ENCODE measurements around the gene RNU1-3. TPM values are rescaled to one million over a fixed set of nuclear protein-coding genes. Genes with fewer than 3 reads are reported as not detected.
"Not testable (repeated sequence)": the region's sequence is repeated elsewhere in the genome, so short reads cannot be mapped to it uniquely, and the experiment has no call there.

Gene RNU1-3
- total RNA-seq, 1 donor from 2014 or later, result 2,859 TPM

DNA sequence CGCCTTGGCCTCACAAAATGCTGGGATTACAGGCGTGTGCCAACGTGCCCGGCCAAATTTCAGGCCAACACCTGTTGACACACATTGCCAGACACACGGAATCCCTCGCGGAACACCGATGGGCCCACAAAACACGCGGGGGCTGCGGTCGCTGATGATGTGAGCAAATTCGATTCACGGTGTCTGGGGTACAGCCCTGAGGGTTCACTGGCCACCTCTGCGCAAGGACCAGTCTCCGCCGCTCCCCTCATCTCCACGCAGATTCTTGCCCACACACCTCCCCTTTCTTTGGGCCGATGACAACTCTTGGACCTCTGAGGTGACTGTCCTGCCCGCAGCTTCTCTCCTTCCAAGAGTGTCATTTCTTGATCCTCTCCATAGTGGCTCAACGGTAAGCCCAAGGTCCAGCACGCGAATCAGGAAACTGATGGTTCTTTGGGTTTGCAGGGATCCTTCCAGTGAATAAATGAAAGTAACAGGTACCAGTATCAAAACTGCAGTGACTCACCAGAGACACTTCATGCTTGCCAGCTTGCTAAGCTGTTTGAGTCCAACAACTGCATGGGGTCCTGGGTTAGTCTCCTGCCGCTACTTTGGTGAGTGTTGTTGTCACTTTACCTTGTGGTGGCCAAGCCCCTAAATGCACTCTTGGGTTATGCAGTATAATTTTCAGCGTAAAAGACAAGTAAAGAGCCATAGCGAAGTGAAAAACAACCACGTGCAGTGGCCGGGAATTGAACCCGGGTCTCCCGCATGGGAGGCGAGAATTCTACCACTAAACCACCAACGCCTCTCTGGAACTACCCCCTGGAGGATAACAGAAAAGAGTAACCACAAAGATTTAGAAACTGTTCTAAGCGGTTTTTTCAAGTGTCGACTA, 11.0 kb upstream of the RNU1-3 start:
- peaks cover 29% of the 10 kb centered on the region for H3K27me3 Mint-ChIP-seq (ENCODE audit: unreplicated experiment)
- no peak overlapping the region for H3K27ac Mint-ChIP-seq (ENCODE audit: unreplicated experiment)
- H3K4me1 Mint-ChIP-seq (ENCODE audit: unreplicated experiment), result no peaks in the 10 kb centered on the region
- H3K4me3 Mint-ChIP-seq (ENCODE audit: unreplicated experiment), result no peak overlapping the region
- DNase-seq (ENCODE audit: extremely low spot score, unreplicated experiment), result no peak
- H3K36me3 Mint-ChIP-seq (ENCODE audit: unreplicated experiment), result no peaks in the 10 kb centered on the region
- TF ChIP-seq, protein P1, sequence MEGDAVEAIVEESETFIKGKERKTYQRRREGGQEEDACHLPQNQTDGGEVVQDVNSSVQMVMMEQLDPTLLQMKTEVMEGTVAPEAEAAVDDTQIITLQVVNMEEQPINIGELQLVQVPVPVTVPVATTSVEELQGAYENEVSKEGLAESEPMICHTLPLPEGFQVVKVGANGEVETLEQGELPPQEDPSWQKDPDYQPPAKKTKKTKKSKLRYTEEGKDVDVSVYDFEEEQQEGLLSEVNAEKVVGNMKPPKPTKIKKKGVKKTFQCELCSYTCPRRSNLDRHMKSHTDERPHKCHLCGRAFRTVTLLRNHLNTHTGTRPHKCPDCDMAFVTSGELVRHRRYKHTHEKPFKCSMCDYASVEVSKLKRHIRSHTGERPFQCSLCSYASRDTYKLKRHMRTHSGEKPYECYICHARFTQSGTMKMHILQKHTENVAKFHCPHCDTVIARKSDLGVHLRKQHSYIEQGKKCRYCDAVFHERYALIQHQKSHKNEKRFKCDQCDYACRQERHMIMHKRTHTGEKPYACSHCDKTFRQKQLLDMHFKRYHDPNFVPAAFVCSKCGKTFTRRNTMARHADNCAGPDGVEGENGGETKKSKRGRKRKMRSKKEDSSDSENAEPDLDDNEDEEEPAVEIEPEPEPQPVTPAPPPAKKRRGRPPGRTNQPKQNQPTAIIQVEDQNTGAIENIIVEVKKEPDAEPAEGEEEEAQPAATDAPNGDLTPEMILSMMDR (IDR thresholded peaks at IDR 0.05), result no peak
- H3K9me3 Mint-ChIP-seq (ENCODE audit: unreplicated experiment), result no peaks in the 10 kb centered on the region

DNA sequence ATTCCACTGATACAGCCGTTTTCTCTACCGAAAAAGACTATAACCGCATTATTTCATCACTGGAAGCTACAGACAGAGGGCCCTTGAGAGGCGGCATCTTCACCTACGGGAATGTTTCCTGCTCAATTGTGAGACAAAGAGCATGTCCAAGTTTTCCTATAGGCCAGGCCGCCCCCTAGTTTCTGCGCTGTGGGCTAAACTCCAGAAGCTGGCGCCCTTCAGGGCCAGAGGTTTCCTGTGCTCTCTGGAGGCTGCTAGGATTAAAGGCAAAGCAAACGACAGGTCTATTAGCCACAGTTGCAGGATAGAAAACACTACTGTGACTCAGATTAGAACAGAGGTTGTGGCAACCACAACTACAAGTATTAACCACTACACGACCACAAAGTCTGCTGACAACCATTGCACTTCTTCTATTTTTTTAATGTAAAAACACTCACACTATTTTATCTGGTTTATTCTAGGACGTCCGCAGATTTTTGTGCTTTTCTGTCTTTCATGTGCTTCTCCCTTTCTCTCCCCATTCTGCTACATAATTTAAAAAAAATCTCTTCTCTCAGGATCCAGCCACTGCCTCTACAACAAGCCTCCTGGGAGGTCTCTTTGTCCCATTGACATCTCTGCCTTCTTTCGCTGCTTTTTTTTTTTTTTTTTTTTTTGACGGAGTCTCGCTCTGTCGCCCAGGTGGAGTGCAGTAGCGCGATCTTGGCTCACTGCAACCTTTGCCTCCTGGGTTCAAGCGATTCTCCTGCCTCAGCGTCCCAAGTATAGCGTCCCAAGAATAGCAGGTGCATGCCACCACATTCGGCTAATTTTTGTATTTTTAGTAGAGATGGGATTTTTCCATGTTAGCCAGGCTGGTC, 10.1 kb upstream of the RNU1-3 start:
- DNase-seq (ENCODE audit: extremely low spot score, unreplicated experiment); H3K4me1 Mint-ChIP-seq (ENCODE audit: unreplicated experiment); H3K36me3 Mint-ChIP-seq (ENCODE audit: unreplicated experiment); H3K9me3 Mint-ChIP-seq (ENCODE audit: unreplicated experiment); H3K27ac Mint-ChIP-seq (ENCODE audit: unreplicated experiment); H3K4me3 Mint-ChIP-seq (ENCODE audit: unreplicated experiment): not testable (repeated sequence)
- H3K27me3 Mint-ChIP-seq (ENCODE audit: unreplicated experiment), result peaks cover 29% of the 10 kb centered on the region

DNA sequence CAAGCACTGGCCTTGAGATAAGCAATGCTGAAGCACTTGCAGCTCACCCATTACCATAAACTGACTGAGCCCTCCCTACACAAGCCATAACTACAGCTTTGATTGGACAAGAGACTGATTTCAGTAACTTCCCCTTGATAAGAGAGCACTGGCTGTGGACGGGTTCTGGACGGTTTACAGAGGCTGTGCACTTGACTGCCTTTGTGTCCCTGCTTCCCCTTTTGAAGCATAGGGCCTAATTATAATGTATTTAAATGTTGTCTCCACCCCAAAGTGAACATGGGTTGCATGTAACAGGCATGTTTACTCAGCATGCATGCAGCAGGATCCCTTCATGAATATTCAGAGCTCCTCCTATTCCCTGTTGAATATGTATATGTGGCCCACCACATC, 8.4 kb upstream of the RNU1-3 start:
- not testable (repeated sequence) for H3K4me1 Mint-ChIP-seq (ENCODE audit: unreplicated experiment); H3K9me3 Mint-ChIP-seq (ENCODE audit: unreplicated experiment); H3K4me3 Mint-ChIP-seq (ENCODE audit: unreplicated experiment); H3K27ac Mint-ChIP-seq (ENCODE audit: unreplicated experiment); DNase-seq (ENCODE audit: extremely low spot score, unreplicated experiment); H3K36me3 Mint-ChIP-seq (ENCODE audit: unreplicated experiment)
- peaks cover 28% of the 10 kb centered on the region for H3K27me3 Mint-ChIP-seq (ENCODE audit: unreplicated experiment)

DNA sequence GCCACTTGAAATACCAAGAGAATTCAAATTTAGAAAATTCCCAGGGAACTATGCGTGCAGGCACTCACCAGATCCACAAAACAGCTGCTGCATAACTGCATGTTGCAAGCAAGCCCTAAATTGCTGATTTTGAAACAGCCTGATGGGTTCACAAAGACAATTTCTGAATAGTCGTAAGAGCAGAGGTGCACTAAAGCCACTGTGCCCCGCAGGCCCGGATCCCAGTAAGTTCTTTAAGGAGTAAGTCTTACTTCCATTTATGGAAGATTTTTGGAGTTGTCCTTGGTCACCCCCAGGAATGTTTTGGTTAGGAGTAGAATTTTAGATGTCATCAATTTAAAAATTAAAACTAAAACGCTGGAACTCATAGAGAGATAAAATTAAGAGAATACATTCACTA, 7.2 kb upstream of the RNU1-3 start:
- not testable (repeated sequence) for H3K36me3 Mint-ChIP-seq (ENCODE audit: unreplicated experiment); H3K4me1 Mint-ChIP-seq (ENCODE audit: unreplicated experiment); H3K4me3 Mint-ChIP-seq (ENCODE audit: unreplicated experiment); DNase-seq (ENCODE audit: extremely low spot score, unreplicated experiment); H3K27ac Mint-ChIP-seq (ENCODE audit: unreplicated experiment); H3K9me3 Mint-ChIP-seq (ENCODE audit: unreplicated experiment)
- H3K27me3 Mint-ChIP-seq (ENCODE audit: unreplicated experiment), result peaks cover 22% of the 10 kb centered on the region

DNA sequence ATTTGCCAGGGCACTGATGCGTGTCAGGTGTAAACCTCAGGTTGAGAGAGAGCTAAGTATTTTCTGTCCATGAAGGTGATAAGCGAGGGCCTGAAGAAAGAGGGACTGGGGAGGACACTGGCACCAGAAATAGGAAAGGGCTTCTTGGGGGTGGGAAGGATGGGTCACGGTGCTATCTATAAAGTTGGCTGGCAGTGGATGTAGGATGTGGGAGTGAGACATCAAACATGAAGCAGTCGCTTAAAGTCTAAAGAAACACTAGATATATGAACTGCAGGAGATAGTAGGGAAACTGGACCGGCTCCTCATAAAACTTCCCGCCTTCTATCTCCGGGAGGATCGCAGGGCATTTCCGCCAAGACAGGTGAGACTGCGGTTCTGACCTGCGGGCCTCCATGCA, 912 bp downstream of the RNU1-3 start:
- H3K27me3 Mint-ChIP-seq (ENCODE audit: unreplicated experiment); H3K4me1 Mint-ChIP-seq (ENCODE audit: unreplicated experiment); H3K4me3 Mint-ChIP-seq (ENCODE audit: unreplicated experiment); H3K27ac Mint-ChIP-seq (ENCODE audit: unreplicated experiment); H3K36me3 Mint-ChIP-seq (ENCODE audit: unreplicated experiment); DNase-seq (ENCODE audit: extremely low spot score, unreplicated experiment); H3K9me3 Mint-ChIP-seq (ENCODE audit: unreplicated experiment): not testable (repeated sequence)

DNA sequence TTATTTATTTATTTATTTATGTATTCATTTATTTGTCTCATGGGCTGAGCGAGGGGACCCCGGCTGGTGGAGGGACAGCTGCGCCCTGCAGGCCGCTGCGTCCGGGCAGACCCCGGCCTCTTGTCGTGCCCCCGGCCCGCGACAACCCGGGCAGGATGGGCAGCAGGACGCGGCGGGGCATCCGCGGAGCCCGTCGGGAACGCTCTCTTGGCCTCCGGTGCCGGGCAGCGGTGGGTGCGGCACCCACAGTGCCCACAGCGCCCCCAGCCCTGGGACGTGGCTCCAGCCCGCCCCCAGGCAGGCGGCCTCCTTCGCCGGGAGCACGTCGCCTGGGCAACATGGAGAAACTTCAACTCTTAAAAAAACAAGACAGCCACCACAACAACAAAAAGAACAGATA, 8.5 kb downstream of the RNU1-3 start:
- H3K27me3 Mint-ChIP-seq (ENCODE audit: unreplicated experiment); H3K4me1 Mint-ChIP-seq (ENCODE audit: unreplicated experiment); H3K9me3 Mint-ChIP-seq (ENCODE audit: unreplicated experiment); H3K36me3 Mint-ChIP-seq (ENCODE audit: unreplicated experiment); DNase-seq (ENCODE audit: extremely low spot score, unreplicated experiment); H3K27ac Mint-ChIP-seq (ENCODE audit: unreplicated experiment); H3K4me3 Mint-ChIP-seq (ENCODE audit: unreplicated experiment): not testable (repeated sequence)

DNA sequence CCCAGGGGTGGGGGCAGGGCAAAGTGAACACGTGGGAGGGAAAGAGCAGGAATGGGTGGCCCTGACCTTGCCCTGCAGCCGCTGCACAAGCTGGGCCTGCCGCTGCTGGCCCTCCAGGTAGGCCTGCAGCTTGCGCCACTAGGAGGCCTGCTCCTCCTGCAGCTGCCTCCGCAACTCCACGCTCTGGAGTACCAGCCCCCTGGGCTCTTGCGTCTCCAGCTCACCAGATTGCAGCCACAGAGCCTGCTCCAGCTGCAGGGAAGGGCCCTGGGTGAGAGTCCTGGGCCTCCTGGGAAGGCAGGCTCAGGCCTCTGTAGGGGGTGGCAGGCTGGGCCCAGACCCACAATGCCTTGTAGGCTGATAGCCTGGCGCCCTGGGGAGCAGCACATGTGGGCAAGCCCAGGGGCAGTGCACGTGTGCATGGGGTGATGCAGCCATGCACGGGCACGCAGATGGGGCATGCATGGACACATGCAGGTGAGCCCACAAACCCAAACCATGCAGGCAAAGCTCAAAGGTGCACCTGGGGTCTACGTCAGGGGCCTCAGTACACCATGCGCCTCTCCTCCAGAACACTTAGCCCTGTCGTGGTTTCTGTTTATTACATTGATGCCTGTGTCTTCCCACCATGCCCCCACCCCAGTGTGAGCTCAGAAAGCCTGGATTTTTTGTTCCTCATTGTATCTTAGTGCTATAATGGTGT, 9.6 kb downstream of the RNU1-3 start:
- not testable (repeated sequence) for DNase-seq (ENCODE audit: extremely low spot score, unreplicated experiment); H3K27me3 Mint-ChIP-seq (ENCODE audit: unreplicated experiment); H3K4me1 Mint-ChIP-seq (ENCODE audit: unreplicated experiment); H3K27ac Mint-ChIP-seq (ENCODE audit: unreplicated experiment); H3K36me3 Mint-ChIP-seq (ENCODE audit: unreplicated experiment); H3K4me3 Mint-ChIP-seq (ENCODE audit: unreplicated experiment); H3K9me3 Mint-ChIP-seq (ENCODE audit: unreplicated experiment)

DNA sequence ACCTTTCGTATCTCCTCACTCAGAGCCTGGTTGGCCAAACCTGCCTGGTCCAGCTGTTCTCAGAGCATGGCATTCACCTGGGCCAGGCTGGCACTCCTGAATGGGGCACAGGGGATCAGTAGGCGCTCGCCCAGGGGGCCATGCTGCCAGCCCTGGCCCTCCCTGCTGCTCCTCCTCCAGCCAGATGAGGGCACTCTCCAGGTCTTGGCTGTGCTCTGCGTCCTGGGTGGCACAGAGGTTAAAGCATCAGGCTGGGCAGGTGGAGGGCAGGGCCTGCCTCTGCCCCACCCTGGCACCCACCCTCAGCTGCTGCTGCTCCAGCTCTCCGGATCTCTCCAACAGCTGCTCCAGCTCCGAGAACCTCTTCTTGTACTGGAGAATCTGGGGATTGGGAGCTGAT, 10.2 kb downstream of the RNU1-3 start:
- not testable (repeated sequence) for H3K4me1 Mint-ChIP-seq (ENCODE audit: unreplicated experiment); H3K27ac Mint-ChIP-seq (ENCODE audit: unreplicated experiment); H3K9me3 Mint-ChIP-seq (ENCODE audit: unreplicated experiment); H3K36me3 Mint-ChIP-seq (ENCODE audit: unreplicated experiment); DNase-seq (ENCODE audit: extremely low spot score, unreplicated experiment); H3K27me3 Mint-ChIP-seq (ENCODE audit: unreplicated experiment); H3K4me3 Mint-ChIP-seq (ENCODE audit: unreplicated experiment)

DNA sequence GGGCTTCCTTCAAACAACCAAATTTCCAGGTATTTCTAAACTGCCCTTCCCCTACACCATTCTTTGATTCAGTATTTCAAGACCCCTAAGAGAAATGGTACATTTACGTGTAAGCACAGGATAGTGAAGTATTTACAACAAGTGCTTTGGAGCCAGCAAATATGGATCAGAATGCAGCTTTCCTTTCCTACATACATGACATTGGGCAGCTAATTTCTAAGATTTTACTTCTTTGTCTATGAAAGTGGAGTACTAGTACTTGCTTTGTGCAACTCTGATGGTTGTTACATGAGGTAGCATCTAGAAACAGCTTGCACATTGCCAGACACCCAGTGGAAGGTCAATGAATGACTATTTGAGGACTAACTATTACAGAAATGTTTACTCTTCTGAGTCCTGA, 15.2 kb downstream of the RNU1-3 start:
- H3K27me3 Mint-ChIP-seq (ENCODE audit: unreplicated experiment); H3K9me3 Mint-ChIP-seq (ENCODE audit: unreplicated experiment); H3K4me3 Mint-ChIP-seq (ENCODE audit: unreplicated experiment); H3K4me1 Mint-ChIP-seq (ENCODE audit: unreplicated experiment); H3K27ac Mint-ChIP-seq (ENCODE audit: unreplicated experiment); H3K36me3 Mint-ChIP-seq (ENCODE audit: unreplicated experiment): not testable (repeated sequence)
- peak; percentile 42 for DNase-seq (ENCODE audit: extremely low spot score, unreplicated experiment)

DNA sequence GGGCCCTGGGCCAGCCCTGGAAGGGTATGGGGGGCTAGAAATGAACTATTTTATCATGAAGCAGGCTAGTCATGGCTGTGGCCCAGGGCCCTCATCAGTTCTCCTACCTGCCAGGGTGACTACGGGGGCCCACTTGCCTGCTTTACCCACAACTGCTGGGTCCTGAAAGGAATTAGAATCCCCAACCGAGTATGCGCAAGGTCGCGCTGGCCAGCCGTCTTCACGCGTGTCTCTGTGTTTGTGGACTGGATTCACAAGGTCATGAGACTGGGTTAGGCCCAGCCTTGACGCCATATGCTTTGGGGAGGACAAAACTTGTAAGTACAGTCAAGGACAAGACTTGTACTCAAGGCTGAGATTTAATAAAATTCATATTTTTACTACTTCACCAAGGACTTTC, 16.8 kb downstream of the RNU1-3 start:
- H3K4me1 Mint-ChIP-seq (ENCODE audit: unreplicated experiment); H3K4me3 Mint-ChIP-seq (ENCODE audit: unreplicated experiment); H3K27ac Mint-ChIP-seq (ENCODE audit: unreplicated experiment); H3K9me3 Mint-ChIP-seq (ENCODE audit: unreplicated experiment); H3K36me3 Mint-ChIP-seq (ENCODE audit: unreplicated experiment); H3K27me3 Mint-ChIP-seq (ENCODE audit: unreplicated experiment): not testable (repeated sequence)
- peak; percentile 85 for DNase-seq (ENCODE audit: extremely low spot score, unreplicated experiment)

DNA sequence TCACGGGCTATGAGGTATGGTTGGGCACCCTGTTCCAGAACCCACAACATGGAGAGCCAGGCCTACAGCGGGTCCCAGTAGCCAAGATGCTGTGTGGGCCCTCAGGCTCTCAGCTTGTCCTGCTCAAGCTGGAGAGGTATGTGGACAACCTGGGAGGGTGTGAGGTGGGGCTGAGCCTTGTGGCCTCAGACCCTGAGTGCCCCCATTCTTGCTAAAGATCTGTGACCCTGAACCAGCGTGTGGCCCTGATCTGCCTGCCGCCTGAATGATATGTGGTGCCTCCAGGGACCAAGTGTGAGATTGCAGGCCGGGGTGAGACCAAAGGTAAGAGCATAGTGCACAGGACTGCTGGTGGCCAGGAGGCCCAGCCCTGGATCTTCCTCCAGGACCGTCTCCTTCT, 17.4 kb downstream of the RNU1-3 start:
- not testable (repeated sequence) for H3K4me3 Mint-ChIP-seq (ENCODE audit: unreplicated experiment); H3K27ac Mint-ChIP-seq (ENCODE audit: unreplicated experiment); H3K4me1 Mint-ChIP-seq (ENCODE audit: unreplicated experiment); H3K9me3 Mint-ChIP-seq (ENCODE audit: unreplicated experiment); H3K27me3 Mint-ChIP-seq (ENCODE audit: unreplicated experiment); H3K36me3 Mint-ChIP-seq (ENCODE audit: unreplicated experiment)
- DNase-seq (ENCODE audit: extremely low spot score, unreplicated experiment), result peak; percentile 86

All from osteocyte (in vitro differentiated cells).